ENCODE measurements around the gene IMP3. TPM values are rescaled to one million over a fixed set of nuclear protein-coding genes. Genes with fewer than 3 reads are reported as not detected.
"Not testable (repeated sequence)": the region's sequence is repeated elsewhere in the genome, so short reads cannot be mapped to it uniquely, and the experiment has no call there.

Gene IMP3
- total RNA-seq = 100 to 1,000 TPM; 129 to 173 (median 140) TPM

GRCh38 chr15:75639709-75640482 is at the start of gene IMP3:
Gene IMP3, minus strand, starts transcription at chr15:75640224. Its CDS starts 56 bp downstream, at chr15:75640168.
- H3K9me3 ChIP-seq = no peaks in the 10 kb centered on the region
- DNase-seq = peak; percentile 79
- intact Hi-C loops (cut with DNase I) = no loop called here
- peaks cover 0 to 10% (median 0%) of the 10 kb centered on the region in 3 donors for H3K36me3 ChIP-seq
- H3K27ac ChIP-seq = peak within 1 kb of the TSS; percentile 92 to 98 (median 95)
- peaks cover 28 to 57% (median 29%) of the 10 kb centered on the region in 3 donors for H3K4me1 ChIP-seq
- TF ChIP-seq CTCF (IDR thresholded peaks at IDR 0.05) = no peak
- peak in 3 of 4 donors; percentile 92 to 99 (median 93) for TF ChIP-seq POLR2A (IDR thresholded peaks at IDR 0.05)
- peak within 1 kb of the TSS; percentile 78 to 94 (median 84) for H3K4me3 ChIP-seq
- 0% methylated on average over 7 to 57 of the region's 83 CpGs for WGBS, 2 donors
- H3K27me3 ChIP-seq = no peaks in the 10 kb centered on the region

- peaks cover 0 to 60% (median 0%) of the 10 kb centered on the region in 4 donors for H3K27me3 ChIP-seq
- intact Hi-C loops (cut with DNase I); H3K4me3 ChIP-seq; H3K9me3 ChIP-seq; H3K27ac ChIP-seq; DNase-seq: not testable (repeated sequence)
- 90% methylated on average over 10 of the region's 20 CpGs; no CpG with 5 or more reads in 1 of the 2 donors for WGBS, 2 donors
- peaks cover 0 to 19% (median 0%) of the 10 kb centered on the region in 3 donors for H3K36me3 ChIP-seq
- peaks cover 13 to 31% (median 13%) of the 10 kb centered on the region in 3 donors for H3K4me1 ChIP-seq
Observed at GRCh38 chr15:75689429-75689828, 49.4 kb upstream of the IMP3 start.

- no peaks in the 10 kb centered on the region for H3K9me3 ChIP-seq
- 83% methylated on average over 1 of the region's 26 CpGs; no CpG with 5 or more reads in 1 of the 2 donors for WGBS, 2 donors
- no peak for TF ChIP-seq POLR2A (IDR thresholded peaks at IDR 0.05)
- TF ChIP-seq CTCF (IDR thresholded peaks at IDR 0.05) = no peak
- intact Hi-C loops (cut with DNase I) = no loop called here
- peaks cover 0 to 60% (median 0%) of the 10 kb centered on the region in 4 donors for H3K27me3 ChIP-seq
- no peak overlapping the region for H3K27ac ChIP-seq
- H3K4me3 ChIP-seq = no peak overlapping the region
- DNase-seq = no peak
- H3K4me1 ChIP-seq = peaks cover 7 to 29% (median 8%) of the 10 kb centered on the region in 3 donors
- peaks cover 0 to 19% (median 0%) of the 10 kb centered on the region in 3 donors for H3K36me3 ChIP-seq
Observed at GRCh38 chr15:75688831-75689230, 48.8 kb upstream of the IMP3 start.

GRCh38 chr15:75688278-75688557 is 48.2 kb upstream of the IMP3 start:
- WGBS, 2 donors = 90 to 91% methylated on average over 6 to 7 of the region's 7 CpGs
- no peak overlapping the region for H3K27ac ChIP-seq

GRCh38 chr15:75687486-75688277 is 47.7 kb upstream of the IMP3 start:
- TF ChIP-seq POLR2A (IDR thresholded peaks at IDR 0.05) (no peak), CTCF (IDR thresholded peaks at IDR 0.05) (no peak)
- no peak for DNase-seq
- Histone ChIP-seq H3K4me1 (peaks cover 0 to 27% (median 8%) of the 10 kb centered on the region in 3 donors), H3K27ac (no peak overlapping the region), H3K36me3 (peaks cover 0 to 19% (median 0%) of the 10 kb centered on the region in 3 donors), H3K9me3 (no peaks in the 10 kb centered on the region), H3K27me3 (peaks cover 0 to 54% (median 0%) of the 10 kb centered on the region in 4 donors), H3K4me3 (no peak overlapping the region)
- intact Hi-C loops (cut with DNase I) = no loop called here
- 60 to 100% methylated on average over 1 to 4 of the region's 44 CpGs for WGBS, 2 donors

More at GRCh38 chr15:75688278-75688557, 48.2 kb upstream of the IMP3 start:
- TF ChIP-seq POLR2A (IDR thresholded peaks at IDR 0.05) (no peak), CTCF (IDR thresholded peaks at IDR 0.05) (no peak)
- no peak for DNase-seq
- H3K27me3 ChIP-seq = peaks cover 0 to 56% (median 0%) of the 10 kb centered on the region in 4 donors
- H3K36me3 ChIP-seq = peaks cover 0 to 19% (median 0%) of the 10 kb centered on the region in 3 donors
- H3K9me3 ChIP-seq = no peaks in the 10 kb centered on the region
- no peak overlapping the region for H3K4me3 ChIP-seq
- peaks cover under 1 to 29% (median 8%) of the 10 kb centered on the region in 3 donors for H3K4me1 ChIP-seq
- intact Hi-C loops (cut with DNase I) = no loop called here

All from esophagus squamous epithelium (tissue), 5 donors.